GM12892 (cell line): Measurements from ENCODE around the gene LYPLA2.

Experiments
- POLR2A ChIP-seq: IDR thresholded peaks from 2 replicates; pipeline ENCODE4 v1.6.1; 2011; ENCODE audit warnings: low read depth, low read length, control low read depth
- POLR2AphosphoS5 ChIP-seq: IDR thresholded peaks from 2 replicates; pipeline ENCODE4 v1.6.1; 2011; ENCODE audit warnings: low read depth, low read length, control low read depth
- TAF1 ChIP-seq: IDR thresholded peaks from 2 replicates; pipeline ENCODE4 v1.6.1; 2011; ENCODE audit warnings: low read depth, mild to moderate bottlenecking, control low read depth, low read length, borderline replicate concordance

DNA sequence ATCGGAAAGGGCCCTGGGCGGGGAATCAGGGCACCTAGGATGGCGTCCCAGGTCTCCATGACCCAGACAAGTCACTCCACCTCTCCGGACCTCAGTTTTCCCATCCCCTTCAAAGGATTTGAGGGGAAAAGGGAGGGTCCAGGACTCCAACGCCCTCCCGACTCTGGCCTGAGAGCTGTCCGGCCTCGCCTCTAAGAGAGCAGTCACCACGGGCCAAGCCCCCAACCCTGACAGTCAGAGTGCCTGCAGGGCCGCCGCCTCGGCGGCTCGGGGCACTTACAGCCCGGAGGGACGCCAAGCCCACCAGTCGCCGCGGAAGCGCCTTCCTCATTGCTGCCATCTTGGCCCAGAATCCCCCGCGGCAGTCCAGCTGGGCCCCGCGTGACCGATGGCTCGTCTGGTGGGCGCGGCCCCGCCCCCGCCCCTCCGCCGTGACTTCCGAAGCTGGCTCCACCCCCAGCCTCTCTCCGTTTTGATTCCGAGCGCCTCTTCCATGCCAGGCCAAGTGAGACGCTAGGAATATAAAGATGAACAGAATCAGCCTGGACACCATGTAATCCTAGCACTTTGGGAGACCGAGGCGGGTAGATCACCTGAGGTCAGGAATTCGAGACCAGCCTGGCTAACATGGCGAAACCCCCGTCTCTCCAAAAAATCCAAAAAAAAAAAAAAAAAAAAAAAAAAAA, 34.3 kb downstream of the LYPLA2 start, which contains the start of gene HMGCL:
- peak; percentile 97 for TF ChIP-seq POLR2A
- TF ChIP-seq POLR2AphosphoS5 = peak; percentile 93
- peak; percentile 97 for TF ChIP-seq TAF1
